ENCODE measurements around the gene MAP3K4. TPM values are rescaled to one million over a fixed set of nuclear protein-coding genes. Genes with fewer than 3 reads are reported as not detected.

MAP3K4 gene
- total RNA-seq, 1 donor from 2014 or later = 43.4 TPM

DNA sequence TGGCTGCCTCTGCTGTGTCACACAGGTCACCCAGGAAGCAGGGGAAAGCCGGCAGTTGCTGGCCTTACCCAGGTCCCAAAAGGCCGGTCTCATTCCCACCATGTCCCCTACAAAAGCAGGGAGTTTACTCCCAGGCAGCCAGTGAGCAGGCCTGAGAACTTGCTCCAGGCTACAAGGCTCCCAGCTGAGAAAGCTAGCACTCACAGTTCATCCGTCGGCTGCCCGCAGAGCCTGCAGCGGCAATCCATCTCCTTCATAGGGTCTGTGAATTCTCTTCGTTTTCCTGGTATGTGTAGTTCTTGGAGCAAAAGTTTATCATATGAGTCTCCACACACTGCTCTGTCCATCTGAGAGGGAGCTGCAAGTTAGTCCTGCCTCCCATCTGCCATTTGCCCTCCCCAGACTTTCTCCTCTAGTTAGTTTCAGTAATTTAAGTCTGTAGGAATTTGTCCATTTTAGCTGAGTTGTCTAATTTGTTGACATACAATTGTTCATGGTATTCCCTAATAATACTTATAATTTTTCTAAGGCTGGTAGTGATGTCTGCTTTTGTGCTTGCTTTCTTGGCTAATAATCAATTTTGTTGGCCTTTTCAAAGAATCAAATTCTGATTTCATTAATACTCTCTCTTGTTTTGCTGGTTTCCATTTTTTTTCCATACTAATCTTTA lies 135.6 kb downstream of the MAP3K4 start:
- no peak for ATAC-seq

DNA sequence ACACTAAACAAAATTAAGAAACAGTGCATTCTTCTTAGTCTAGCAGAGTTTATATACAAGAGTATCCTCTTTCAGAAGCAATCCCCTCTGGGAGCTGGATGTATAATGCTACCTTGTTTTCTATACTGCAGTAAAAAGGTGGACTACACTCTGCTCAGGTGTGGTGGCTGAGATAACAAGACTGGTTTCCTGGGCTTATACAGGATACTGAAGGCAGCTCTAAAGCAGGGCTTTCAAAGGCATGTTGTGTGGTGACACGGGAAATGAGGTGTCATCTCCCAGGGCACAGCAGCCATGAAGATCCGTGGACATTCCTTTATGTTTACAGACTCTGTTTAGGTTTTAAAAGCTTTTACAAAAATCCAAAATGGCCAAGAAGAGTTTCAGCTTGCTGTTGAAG lies 136.7 kb downstream of the MAP3K4 start:
- peak; percentile 59 for ATAC-seq

DNA sequence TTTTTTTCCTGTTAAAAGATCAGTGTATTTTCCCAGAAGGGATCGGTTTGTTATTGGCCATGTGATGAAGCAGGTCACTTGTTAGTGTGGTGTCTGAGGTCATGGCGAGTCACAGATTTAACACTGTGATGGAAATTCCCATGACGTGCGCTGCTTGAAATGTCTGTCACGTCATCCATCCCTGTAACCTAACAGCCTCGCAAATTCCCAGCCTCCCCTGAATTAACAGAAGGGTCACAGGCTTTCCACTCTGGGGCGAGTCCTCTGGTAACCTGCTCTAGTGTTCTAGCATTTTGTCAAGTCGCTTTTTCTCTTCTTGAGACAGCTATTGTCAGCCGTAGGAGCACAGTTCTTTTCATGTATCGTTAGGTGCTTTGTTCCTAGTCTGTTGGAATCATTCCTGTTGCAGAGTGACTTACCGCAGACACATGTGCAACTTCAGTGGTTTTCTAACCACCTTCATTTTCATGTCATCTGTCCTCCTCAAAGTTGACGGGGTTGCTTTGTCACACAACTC lies 137.2 kb downstream of the MAP3K4 start:
- peak; percentile 53 for ATAC-seq

DNA sequence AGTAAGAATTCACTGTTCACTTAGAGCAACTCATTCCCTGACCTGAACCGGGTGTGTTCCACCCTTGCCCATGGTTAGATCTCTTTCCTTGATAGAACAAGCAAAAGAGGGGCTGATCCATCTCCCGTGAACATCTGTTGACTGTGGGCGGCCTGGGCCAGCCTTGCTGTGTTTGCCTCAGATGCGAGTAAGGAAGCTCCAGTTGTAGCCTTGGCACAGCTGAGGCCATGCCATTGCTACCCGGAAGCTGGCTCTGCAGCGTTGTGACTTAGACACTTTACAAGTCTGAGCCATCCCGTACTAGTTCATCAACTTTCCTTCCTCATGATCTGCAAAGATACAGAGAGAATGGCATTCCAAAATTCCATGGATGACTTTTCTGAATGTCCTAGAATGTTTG lies 139.0 kb downstream of the MAP3K4 start:
- ATAC-seq = no peak

DNA sequence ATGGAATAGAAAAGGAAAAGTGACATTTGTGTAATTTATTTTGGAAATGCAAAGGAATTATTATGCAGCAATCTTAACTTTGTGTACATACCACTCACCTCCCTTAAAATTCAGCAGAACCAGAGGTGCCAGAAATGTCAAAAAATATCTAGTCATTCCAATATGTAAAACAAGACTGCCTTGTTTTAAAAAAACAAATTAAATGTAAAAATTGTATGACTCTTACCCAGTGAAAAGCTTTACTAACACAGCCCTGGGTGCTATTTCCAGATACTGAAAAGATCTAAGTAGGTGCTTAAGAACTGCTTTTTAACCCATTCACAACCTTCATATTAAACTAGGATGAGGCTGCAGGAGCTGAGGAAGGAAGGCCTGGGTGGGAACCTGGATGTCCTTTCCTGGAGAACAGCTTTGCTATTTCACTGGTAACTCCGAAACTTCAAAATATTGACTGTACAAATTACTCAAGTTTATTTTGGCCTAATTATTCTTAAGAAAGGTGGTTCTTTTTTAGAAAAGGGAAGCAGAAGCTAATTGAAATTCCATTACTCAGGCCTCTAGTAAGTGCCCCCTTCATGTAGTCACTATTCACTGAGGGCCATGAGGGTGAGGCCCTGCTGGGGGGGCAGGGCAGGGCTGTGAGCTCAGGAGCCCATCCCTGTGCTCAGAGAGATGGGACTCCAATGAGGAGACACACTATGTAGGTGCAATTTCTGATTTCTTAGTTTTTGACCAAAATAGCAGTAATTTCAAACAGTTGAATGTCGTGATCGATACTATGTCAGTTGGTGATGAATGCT lies 139.6 kb downstream of the MAP3K4 start:
- no peak for ATAC-seq

DNA sequence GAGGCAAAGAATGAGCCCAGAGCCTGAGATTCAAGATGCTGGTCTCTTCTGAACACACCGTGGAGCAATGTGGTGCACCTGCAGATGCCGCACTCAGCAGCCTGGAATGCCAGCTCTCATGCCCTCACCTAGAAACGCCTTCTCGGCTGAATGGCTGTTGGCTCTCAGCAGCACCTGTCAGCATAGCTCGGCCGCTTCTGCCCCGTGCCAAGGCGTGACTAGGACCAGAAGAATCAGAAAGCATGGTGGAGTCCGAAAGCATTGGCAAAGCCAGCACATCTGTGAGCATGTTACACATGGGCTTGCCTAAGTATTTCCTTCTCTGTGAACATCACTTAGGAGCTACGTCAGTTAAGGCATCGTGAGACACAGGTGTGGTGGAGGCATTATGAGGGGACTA lies 140.8 kb downstream of the MAP3K4 start:
- no peak for ATAC-seq

DNA sequence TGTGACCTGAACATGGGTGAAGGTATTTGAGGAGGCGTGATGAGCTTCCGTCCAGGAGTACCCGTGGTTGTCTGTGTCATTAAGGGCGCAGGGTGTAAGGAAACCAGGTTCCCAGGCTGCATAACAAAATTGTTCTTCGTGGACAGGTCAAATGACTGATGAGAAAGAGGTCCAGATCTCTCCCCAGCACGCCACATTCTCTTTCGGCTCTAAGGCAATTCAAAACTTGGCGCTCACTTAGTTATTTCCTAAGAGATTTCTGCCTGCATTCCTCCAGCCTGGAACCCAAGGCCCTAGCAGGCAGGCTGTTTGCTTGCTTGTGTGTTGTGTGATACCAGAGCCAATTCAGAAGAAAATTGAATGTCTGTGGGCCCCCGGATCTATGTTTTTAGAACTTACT lies 142.4 kb downstream of the MAP3K4 start:
- ATAC-seq = no peak

DNA sequence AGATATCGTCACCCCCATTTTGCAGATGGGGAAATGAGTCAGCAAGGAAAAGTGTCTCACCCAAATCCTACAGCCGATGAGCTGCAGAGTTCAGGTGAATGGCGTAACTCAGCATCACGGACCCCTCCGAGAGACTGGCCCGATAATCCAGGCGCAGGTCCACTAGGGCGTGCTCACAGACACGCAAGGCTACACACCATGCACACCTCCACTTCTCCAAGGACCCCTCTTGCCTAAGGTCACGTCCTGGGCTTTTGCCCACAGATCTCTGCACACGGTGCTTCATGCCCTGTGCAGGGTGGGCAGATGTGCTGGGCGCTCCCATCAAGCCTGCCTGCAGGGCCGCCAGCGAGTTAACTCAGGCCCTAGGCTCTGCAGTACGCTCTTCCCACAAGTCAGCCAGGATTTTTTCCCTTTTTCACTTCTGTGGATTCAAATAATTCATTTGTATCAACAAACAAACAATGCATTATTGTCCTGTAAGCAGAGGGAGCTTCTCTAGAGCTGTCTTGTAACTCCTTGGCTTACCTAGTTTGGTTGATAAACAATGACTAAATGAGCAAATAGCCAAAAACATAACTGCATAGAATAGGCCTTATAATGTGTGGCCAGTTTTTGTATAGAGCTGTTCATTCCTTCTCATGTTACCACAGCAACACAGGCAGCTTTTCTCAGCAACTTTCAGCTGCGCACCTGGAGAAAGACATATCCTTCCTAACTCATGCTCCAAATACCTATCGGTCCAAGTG lies 143.2 kb downstream of the MAP3K4 start:
- ATAC-seq = no peak

DNA sequence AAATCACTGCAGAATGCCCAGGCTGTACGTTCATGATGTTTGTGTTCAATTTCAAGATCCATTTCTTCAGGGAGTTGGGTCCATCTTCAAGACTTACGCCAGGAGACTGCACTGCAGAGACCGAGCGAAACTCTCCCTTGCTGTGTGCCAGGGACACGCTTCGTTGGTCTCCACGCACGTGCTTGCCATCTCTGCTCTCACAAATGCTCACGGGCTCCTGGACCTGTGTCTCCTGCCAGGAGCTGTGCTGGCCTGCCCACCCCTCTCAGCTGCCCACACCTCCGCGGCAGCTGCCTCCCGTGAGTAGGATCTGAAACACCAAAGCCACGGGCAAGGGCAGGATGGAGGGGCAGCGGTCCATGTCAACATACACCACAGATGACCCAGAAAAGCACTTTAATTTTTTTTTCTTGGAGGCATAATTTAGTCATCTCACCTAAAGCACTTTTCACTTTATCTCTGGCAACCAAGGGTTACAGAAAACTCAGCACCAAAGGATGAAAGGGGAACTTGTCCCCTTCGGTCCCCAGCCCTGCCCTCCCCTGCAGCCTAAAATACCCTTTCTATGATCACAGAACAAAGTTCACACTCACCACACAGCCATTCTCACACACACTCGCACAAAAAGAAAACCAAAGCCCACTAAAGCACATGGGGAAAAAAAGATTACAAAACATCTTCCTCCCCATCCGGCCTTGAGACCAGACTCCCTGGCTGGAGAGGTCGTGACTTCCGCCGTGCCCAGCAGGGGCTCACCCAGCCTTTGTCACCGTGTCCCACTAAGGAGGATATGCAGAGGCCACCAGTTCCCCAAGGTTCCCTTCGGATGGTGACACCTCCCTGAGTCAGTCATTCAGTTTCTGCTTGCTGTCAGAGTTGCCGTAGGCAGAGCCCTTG lies 144.4 kb downstream of the MAP3K4 start:
- no peak for ATAC-seq

DNA sequence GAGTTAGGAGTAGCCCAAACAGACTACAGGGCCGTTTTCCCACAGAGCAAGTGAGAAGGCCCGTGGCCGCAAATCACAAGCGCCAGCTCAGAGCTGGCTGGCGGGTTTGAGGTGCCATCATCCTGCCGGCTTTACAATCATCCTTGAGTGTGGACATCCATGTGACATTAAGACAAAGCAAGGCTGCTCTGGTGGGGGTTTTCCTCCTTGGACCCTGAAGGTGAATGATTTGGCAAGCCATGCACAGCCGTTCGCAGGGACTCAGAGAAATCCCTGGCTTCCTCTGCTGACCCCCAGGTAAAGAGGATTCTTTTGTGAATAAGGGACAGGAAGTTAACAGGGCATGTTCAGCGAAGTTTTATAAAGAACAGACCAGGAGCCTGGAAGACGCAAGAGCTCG lies 145.1 kb downstream of the MAP3K4 start:
- no peak for ATAC-seq

DNA sequence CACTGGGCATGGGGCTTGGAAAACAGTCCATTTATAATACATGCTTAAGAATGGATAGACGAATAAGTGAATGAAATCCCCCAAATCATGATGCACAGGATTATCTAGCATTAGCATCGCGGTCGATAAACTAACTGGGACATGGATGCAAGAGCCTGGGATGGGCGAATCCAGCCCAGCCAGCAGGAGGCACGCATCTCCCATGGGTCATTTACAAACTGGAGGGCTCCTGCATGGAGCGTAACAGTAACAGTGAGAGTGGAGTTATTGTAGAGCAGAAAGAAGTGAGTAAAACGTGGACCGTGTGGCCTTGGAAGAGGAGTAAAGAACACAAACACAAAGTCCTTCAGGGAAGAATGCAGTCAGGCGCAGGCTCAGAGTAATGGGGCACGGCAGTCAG lies 145.8 kb downstream of the MAP3K4 start:
- ATAC-seq = no peak

DNA sequence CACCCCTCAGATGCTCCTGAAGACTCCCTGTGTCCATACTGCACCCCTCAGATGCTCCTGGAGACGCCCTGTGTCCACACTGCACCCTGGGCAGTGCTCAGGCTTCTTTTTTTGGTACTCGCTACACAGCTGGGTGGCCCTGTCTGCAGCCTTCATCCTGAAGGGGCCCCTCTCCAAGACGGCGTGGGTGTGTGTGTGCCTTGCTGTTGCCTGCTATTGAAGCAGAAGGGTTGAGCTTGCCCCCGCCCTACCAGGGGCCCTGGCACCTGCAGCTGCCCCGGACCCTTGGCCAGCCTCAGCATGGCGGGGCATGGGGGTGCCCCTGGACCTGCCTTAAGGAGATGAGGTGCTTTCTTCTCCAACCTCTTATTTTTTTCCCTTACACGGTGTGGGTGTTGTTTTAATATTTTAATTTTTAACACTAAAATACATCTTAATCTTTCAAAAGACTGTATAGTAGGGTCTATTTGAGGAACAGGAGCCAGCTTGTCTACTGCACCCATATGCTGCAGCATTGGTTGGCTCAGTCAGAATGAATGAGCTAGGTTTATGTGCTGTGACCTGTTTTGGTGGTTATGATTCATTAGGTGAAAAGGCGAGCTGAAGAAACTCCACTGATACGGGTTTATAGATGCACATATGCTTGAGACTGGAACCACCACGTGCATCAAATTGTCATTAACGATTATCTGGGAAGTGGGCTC lies 146.4 kb downstream of the MAP3K4 start:
- peak; percentile 78 for ATAC-seq

DNA sequence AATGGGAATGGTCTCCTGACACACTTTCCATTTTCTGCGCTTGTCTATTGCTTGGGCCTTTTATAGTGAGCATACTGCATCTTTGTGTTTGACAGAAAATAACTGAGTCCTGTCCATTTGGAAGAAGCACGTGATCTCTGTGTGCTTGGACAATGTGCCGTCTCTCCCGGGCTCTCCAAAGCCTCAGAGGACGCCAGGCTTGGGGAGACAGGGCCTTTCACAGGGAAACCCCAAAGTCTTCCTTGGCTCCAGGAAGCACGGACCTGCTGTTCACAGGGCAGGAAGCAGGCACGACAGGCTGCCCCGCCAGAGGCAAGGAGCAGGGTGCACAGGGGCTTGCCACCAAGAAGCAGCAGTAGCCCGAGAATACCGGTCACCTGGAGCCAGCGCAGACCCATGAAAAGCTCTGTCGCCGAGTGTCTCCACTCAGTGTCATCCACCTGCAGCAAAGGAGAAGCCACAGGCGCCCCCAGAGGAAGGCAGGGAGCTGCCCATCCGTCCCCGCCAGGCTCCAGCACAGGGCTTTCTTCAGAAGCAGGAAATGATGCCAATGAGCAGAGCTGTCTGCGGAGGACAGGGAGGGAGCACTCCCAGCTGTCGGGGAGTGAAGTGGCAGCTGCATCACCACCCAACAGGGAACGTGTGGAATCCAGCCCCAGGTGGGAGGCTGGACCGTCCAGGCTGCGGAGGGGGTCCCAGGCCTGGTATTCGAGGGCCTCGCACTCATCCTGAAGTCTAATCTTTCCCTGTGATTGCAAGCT lies 147.2 kb downstream of the MAP3K4 start:
- no peak for ATAC-seq

DNA sequence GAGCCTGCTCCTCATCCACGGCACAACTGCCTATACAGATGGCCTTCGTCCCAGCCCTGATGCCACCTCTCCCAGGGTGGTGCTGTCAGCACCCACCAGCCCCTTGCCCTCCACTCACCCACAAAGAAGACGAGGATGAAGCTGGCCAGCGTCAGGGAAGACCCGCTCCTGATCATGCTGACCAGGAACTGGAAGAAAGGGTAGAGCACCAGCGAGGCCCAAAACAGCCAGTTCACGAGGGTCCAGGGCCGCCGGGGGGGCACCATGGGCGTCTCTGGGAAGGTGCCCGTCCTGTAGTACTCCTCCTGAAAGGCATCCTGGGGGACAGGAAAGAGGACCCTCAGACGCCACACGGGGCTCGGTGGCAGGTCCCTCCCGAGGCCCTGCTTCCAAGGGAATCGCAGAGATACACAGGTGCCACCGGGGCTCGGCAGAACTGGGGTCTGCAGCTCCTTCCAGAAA lies 147.8 kb downstream of the MAP3K4 start:
- no peak for ATAC-seq

DNA sequence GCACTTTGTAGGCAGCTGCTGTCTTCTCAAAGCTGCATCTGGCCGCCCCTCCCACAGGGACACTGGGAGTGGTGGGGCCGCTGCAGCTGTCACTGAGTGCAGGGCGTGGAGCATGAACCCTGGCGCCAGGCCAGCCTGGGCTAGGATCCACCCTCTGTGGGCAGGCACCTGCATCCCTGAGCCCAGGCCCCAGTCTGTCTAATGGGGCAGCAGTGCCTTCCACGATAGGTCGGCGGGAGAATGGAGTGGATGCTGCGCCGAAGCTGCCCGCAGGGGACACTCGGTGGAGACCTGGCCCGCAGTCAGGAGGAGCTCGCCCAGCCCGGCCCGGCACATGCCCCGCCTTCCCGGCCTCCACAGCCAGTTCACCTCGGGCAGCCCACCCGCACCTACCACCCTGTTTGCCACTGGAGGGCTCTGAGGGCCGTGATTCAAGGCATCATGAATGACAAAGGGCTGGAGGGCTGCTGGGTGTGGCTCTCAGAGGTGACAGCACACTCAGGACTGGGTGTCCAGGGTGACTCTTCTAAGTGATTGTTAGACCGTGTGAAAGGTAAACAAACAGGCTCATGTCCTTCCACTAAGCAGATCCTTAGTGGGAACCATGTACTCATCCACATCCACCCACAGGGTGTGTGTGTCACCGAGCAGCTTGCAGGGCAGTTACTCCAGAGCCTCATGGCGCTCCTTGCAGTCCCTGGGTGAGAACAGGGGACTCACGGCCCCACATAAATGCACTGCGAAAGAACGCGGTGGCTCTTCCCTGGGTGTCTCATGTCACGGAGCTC lies 148.4 kb downstream of the MAP3K4 start:
- ATAC-seq = peak; percentile 87

DNA sequence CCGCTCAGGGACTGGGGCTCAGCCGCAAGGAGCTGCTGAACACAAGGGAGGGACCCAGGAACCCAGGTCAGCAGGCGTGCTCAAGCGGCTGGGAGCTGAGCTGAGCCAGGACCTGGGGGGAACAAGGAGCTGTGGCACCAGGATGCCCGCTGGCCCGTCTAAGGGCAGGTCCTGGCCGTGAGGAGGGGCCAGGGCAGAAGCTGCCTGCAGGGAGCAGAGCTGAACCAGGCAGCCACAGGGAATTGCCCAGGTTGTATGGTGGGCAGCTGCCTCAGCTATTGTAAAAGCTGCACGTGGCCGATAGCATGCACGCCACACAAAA lies 148.9 kb downstream of the MAP3K4 start:
- ATAC-seq = no peak

DNA sequence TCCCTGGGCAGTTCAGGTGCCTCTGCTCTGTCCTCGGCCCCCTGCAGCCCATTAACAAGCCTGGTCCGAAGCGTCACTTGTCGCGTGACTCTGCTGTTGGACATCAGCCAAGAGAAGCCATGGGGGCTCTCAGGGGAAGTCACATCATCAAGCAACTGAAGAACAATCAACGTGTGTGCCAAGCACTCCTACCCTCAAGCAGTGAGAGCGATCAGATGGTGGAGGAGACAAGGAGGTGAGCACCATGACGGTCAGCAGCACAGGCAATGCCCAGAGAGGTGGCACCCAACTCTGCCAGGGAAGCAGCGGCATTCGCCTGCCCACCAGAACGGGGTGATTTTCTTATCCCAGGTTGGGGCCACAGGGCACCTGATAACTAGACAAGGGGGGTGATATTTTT lies 149.6 kb downstream of the MAP3K4 start:
- ATAC-seq = no peak

DNA sequence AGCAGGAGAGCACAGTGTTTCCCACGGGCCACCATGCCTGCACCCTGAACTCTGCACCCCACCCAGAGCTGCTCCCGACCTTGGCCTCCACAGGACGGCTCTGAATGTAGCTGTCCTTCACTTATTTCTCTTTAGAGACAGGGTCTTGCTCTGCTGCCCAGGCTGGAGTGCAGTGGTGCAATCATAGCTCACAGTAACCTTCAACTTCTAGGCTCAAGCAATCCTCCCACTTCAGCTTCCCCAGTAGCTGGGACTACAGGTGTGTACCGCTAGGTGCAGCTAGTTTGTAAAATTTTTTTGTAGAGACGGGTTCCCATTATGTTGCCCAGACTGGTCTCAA lies 151.4 kb downstream of the MAP3K4 start:
- ATAC-seq = no peak

DNA sequence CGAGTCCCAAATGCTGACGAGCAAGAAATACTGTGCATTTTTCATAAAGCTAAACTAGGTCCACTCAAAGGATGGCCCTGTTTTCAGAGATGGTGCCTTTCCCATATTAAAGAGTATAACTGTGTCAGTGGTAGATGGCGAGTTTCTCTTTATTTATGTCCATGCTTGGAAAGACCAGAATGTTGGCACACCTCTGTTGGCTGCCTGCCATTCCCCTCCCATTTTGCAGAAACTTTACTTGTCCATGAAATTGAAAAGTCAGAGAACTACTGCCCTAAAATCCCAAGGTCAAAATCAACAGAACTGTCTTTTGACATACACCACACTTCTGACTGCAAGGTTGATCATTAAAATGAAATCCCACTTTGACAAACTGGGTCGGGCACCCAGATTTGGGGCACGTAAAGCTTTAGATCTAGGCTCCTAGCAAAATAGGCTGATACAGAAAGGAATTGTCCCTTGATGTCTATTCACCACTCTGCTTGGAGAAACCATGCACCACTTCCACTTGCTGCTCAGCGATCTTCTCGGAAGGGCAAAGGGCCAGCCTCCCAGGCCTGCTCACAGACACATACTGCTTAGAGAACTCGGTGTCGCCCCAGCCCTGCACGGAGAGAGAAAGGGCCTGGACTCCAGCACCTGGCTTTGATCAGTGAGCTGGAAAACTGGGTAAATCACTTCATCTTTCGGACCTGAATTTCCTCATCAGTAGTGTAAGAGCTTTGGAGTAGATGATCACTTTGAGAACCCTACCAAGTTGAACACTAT lies 152.3 kb downstream of the MAP3K4 start:
- ATAC-seq = no peak
